DOHH2 (cell line): ENCODE results near the gene YEATS4.
A peak's percentile ranks its signal among the peaks of the same experiment; 100 is the strongest.

Experiments
- H3F3A ChIP-seq: fragments of 200-600 bp; sonication (generic), shearing (Covaris generic); 2 replicates; pipeline ENCODE4 v1.6.0; 2016; ENCODE audit warnings: antibody characterized with exemption, mild to moderate bottlenecking; ENCODE audit not compliant: control insufficient read depth, insufficient read depth
- H3K27ac ChIP-seq: fragments of 200-600 bp; sonication (generic); 2 replicates; pipeline ENCODE4 v1.5.1; 2014; ENCODE audit warnings: low read depth, mild to moderate bottlenecking, low read length, moderate library complexity
- H3K27me3 ChIP-seq: fragments of 200-600 bp; sonication (generic); 2 replicates; pipeline ENCODE4 v1.6.1; 2014; ENCODE audit warnings: mild to moderate bottlenecking, low read length, mixed read lengths; ENCODE audit not compliant: control insufficient read depth
- H3K36me3 ChIP-seq: fragments of 200-600 bp; sonication (generic); 2 replicates; pipeline ENCODE4 v1.6.1; 2014; ENCODE audit warnings: mild to moderate bottlenecking, low read length, moderate library complexity, mixed read lengths; ENCODE audit not compliant: control insufficient read depth
- H3K4me1 ChIP-seq: fragments of 200-600 bp; sonication (generic); 2 replicates; pipeline ENCODE4 v1.6.1; 2014; ENCODE audit warnings: mild to moderate bottlenecking, low read length, mixed read lengths; ENCODE audit not compliant: control insufficient read depth
- H3K4me2 ChIP-seq: fragments of 200-600 bp; sonication (generic); 2 replicates; pipeline ENCODE4 v1.6.0; 2014; ENCODE audit warnings: mild to moderate bottlenecking, low read length, moderate library complexity
- H3K4me3 ChIP-seq: fragments of 200-600 bp; sonication (generic); 2 replicates; pipeline ENCODE4 v1.5.1; 2014; ENCODE audit warnings: mild to moderate bottlenecking, low read length, mixed read lengths
- H3K79me2 ChIP-seq: fragments of 200-600 bp; sonication (generic); 2 replicates; pipeline ENCODE4 v1.6.1; 2014; ENCODE audit warnings: mild to moderate bottlenecking, low read length, mixed read lengths; ENCODE audit not compliant: control insufficient read depth
- H3K9me2 ChIP-seq: fragments of 200-600 bp; sonication (generic); replicated peaks from 2 replicates; pipeline ENCODE4 v1.6.1; 2014; ENCODE audit warnings: mild to moderate bottlenecking, low read length, mixed read lengths; ENCODE audit not compliant: control insufficient read depth
- H3K9me3 ChIP-seq: fragments of 200-600 bp; sonication (generic); 2 replicates; pipeline ENCODE4 v1.6.1; 2014; ENCODE audit warnings: antibody characterized with exemption, low read length, mixed read lengths; ENCODE audit not compliant: control insufficient read depth, insufficient read depth
- H4K20me1 ChIP-seq: fragments of 200-600 bp; sonication (generic); 2 replicates; pipeline ENCODE4 v1.6.0; 2014; ENCODE audit warnings: low read depth, mild to moderate bottlenecking, antibody characterized with exemption, low read length, moderate library complexity; ENCODE audit not compliant: control insufficient read depth, insufficient read depth
- CTCF ChIP-seq: fragments of 200-600 bp; sonication (generic); IDR thresholded peaks from one replicate; pipeline ENCODE4 v1.5.1; 2014; ENCODE audit warnings: antibody characterized with exemption, mild to moderate bottlenecking, low read depth, low read length; ENCODE audit not compliant: poor library complexity, severe bottlenecking
- EZH2phosphoT487 ChIP-seq: fragments of 200-600 bp; sonication (generic); IDR thresholded peaks from 2 replicates; pipeline ENCODE4 v1.6.1; 2017; ENCODE audit warnings: borderline replicate concordance, mild to moderate bottlenecking, antibody characterized with exemption, low read length, moderate library complexity, mixed read lengths

Gene YEATS4

GRCh38 chr12:69331519-69331908 is 28.0 kb upstream of the YEATS4 start:
- Histone ChIP-seq H3K27ac (peak overlapping the region; percentile 18), H3K9me3 (no peaks in the 10 kb centered on the region)

GRCh38 chr12:69331909-69332684 is 27.4 kb upstream of the YEATS4 start:
- no peak overlapping the region for H3K27ac ChIP-seq
- no peaks in the 10 kb centered on the region for H3K9me3 ChIP-seq
- TF ChIP-seq EZH2phosphoT487 (no peak), CTCF (no peak)
- H3K9me2 ChIP-seq: no peaks in the 10 kb centered on the region
- peak overlapping the region; percentile 63 for H3K4me2 ChIP-seq
- no peaks in the 10 kb centered on the region for H3K79me2 ChIP-seq
- peaks cover 3% of the 10 kb centered on the region for H3F3A ChIP-seq
- H3K27me3 ChIP-seq: no peaks in the 10 kb centered on the region
- peaks cover 38% of the 10 kb centered on the region for H3K4me1 ChIP-seq
- peak overlapping the region; percentile 61; the same call in 1 of the 2 replicates for H3K4me3 ChIP-seq
- no peaks in the 10 kb centered on the region for H3K36me3 ChIP-seq
- H4K20me1 ChIP-seq: no peaks in the 10 kb centered on the region

More at GRCh38 chr12:69331519-69331908, 28.0 kb upstream of the YEATS4 start:
- Histone ChIP-seq H3F3A (peaks cover 3% of the 10 kb centered on the region), H3K9me2 (no peaks in the 10 kb centered on the region), H3K4me3 (peak overlapping the region; percentile 61), H3K36me3 (no peaks in the 10 kb centered on the region), H3K79me2 (no peaks in the 10 kb centered on the region), H3K4me1 (peaks cover 33% of the 10 kb centered on the region), H3K4me2 (peak overlapping the region; percentile 63), H3K27me3 (no peaks in the 10 kb centered on the region), H4K20me1 (no peaks in the 10 kb centered on the region)
- TF ChIP-seq CTCF (no peak), EZH2phosphoT487 (no peak)

- TF ChIP-seq CTCF (no peak), EZH2phosphoT487 (no peak)
- H4K20me1 ChIP-seq: no peaks in the 10 kb centered on the region
- no peaks in the 10 kb centered on the region for H3K9me3 ChIP-seq
- H3K4me1 ChIP-seq: peaks cover 46% of the 10 kb centered on the region
- H3K27ac ChIP-seq: no peak overlapping the region
- no peaks in the 10 kb centered on the region for H3K27me3 ChIP-seq
- no peak overlapping the region for H3K4me2 ChIP-seq
- peaks cover 3% of the 10 kb centered on the region for H3F3A ChIP-seq
- H3K4me3 ChIP-seq: no peak overlapping the region
- no peaks in the 10 kb centered on the region for H3K79me2 ChIP-seq
- H3K9me2 ChIP-seq: no peaks in the 10 kb centered on the region
- H3K36me3 ChIP-seq: no peaks in the 10 kb centered on the region
These were observed 26.7 kb upstream of the YEATS4 start for GRCh38 chr12:69332815-69333358.
